Immature natural killer cell (primary cell): ENCODE measurements around the gene GPC6. TPM values are rescaled to one million over a fixed set of nuclear protein-coding genes. Genes with fewer than 3 reads are reported as not detected.
"Not testable (repeated sequence)": the region's sequence is repeated elsewhere in the genome, so short reads cannot be mapped to it uniquely, and the experiment has no call there.

ENCODE experiments used
- DNase-seq, 3 donors: peaks; one replicate each; pipeline ENCODE4 v3.0.0; 2022; ENCODE audit warnings: mixed read lengths in 1 of 3
- H3K27ac Mint-ChIP-seq, 6 donors: one replicate each; pipeline ENCODE4 v1.8.0; 2020; ENCODE audit warnings: mixed read lengths in 6 of 6, mild to moderate bottlenecking in 5 of 6, inconsistent platforms in 4 of 6, moderate library complexity in 3 of 6
- H3K27me3 Mint-ChIP-seq, 3 donors: one replicate each; pipeline ENCODE4 v1.8.0; 2020 to 2021; ENCODE audit warnings: low read depth in 3 of 3, mild to moderate bottlenecking in 3 of 3, mixed read lengths in 3 of 3, moderate library complexity in 3 of 3, inconsistent platforms in 1 of 3
- H3K36me3 Mint-ChIP-seq, 3 donors: one replicate each; pipeline ENCODE4 v1.8.0; 2020; ENCODE audit warnings: mixed read lengths in 3 of 3, inconsistent platforms in 2 of 3, mild to moderate bottlenecking in 2 of 3
- H3K4me1 Mint-ChIP-seq, 2 donors: one replicate each; pipeline ENCODE4 v1.8.0; 2020; ENCODE audit warnings: inconsistent platforms in 2 of 2, mild to moderate bottlenecking in 2 of 2, mixed read lengths in 2 of 2, moderate library complexity in 1 of 2
- H3K4me3 Mint-ChIP-seq, 5 donors: one replicate each; pipeline ENCODE4 v1.8.0; 2020; ENCODE audit warnings: mild to moderate bottlenecking in 5 of 5, mixed read lengths in 5 of 5, inconsistent platforms in 3 of 5, moderate library complexity in 3 of 5
- H3K9me3 Mint-ChIP-seq, 6 donors: one replicate each; pipeline ENCODE4 v1.8.0; 2020; ENCODE audit warnings: mild to moderate bottlenecking in 6 of 6, mixed read lengths in 6 of 6, inconsistent platforms in 4 of 6, moderate library complexity in 3 of 6
- polyA plus RNA-seq, 3 donors: library from polyadenylated mRNA; unstranded; fragments of 300-500 nt; fragmentation: Illumina TruSeq; gene quantifications; one replicate each; pipeline ENCODE4 v1.2.3, GENCODE V29; 2021

The GPC6 gene
- polyA plus RNA-seq, 3 donors from 2014 or later, result not detected

DNA sequence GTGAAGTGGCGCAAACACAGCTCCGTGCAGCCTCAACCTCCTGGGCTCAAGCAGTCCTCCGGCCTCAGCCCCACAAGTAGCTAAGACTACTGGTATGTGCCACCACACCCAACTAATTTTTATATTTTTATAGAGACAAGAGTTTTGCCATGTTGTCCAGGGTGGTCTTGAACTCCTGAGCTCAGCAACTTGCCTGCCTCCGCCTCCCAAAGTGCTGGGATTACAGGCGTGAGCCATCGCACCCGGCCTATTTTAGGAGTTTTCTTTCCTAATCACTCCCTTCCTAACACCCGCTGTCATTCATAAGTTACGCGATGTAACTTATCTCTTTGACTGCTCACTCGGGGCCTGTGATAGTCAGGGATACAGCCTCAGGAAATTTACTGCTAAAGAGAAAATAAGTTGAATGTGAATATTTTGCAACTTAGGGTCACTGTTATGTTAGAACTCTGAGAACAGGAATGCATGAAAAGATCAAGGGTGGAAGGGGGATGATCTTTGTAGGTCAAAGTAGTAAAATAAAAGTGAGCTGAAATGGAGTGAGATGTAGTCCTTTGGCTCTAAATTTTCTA is 1112.6 kb downstream of the GPC6 start:
- no peak for DNase-seq
- Mint-ChIP-seq H3K27ac (no peak overlapping the region), H3K9me3 (peaks cover 0 to 1% (median 0%) of the 10 kb centered on the region in 6 donors), H3K4me1 (no peaks in the 10 kb centered on the region), H3K4me3 (no peak overlapping the region), H3K27me3 (peaks cover 4 to 7% (median 5%) of the 10 kb centered on the region in 3 donors), H3K36me3 (peaks cover 0 to 4% (median 0%) of the 10 kb centered on the region in 3 donors)

DNA sequence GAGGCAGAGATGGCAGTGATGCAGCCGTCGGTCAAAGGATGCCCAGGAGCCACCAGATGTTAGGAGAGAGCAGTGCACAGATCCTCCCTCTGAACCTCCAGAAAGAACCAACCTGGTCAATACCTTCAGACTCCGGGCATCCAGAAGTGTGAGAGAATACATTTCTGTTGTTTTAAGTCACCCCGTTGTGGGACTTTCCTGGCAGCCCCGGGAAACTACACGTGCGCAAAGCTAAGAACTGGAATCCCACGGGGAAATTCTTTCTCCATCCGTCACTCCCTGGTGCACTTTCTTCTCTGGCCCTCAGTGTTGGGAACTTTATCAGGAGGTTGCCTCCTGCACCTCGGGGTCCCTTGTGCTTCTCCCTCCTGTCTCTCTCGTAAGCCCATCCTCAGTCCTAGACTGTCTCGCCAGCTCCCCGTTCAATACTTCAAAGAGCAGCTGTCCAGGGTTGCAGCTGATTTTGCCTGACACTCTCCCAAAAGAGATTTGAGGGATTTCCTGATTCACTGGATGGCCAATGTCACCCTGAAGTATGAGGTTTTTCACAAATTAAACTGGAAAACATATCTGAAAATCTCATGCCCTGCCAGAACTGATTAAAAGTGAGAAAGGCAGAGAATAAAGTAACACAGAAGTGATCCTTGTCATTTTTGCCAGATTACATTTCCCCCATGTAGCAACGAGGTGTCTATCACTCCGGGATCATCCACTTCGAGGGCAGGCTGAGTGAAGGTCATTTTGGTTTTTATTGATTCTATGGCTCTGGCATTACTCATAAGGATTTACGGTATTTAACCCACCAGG is 1116.0 kb downstream of the GPC6 start:
- peak overlapping the region in 1 of 6 donors; percentile 73 for H3K27ac Mint-ChIP-seq
- H3K9me3 Mint-ChIP-seq, result peaks cover 0 to 1% (median 0%) of the 10 kb centered on the region in 6 donors
- H3K4me3 Mint-ChIP-seq, result no peak overlapping the region
- peaks cover 1 to 7% (median 4%) of the 10 kb centered on the region in 3 donors for H3K27me3 Mint-ChIP-seq
- DNase-seq, result no peak
- peaks cover 6 to 7% of the 10 kb centered on the region in 2 donors for H3K4me1 Mint-ChIP-seq
- H3K36me3 Mint-ChIP-seq, result no peaks in the 10 kb centered on the region

DNA sequence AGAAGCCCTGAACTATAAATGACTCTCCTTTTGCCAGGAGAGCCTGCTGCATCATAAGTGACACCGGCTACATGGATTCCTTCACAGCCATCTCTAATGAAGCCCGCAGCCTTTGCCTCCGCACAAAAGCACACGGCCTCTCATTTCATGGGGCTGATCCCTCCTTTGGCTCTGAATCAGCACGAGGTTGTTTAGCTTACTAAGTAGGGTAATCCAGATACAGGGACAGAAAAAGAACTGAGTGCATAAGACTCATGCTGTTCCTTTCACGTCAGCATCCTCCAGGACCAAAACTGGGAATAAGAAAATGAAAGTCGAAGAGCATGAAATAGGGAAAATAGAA is 1116.6 kb downstream of the GPC6 start:
- Mint-ChIP-seq H3K4me3 (no peak overlapping the region), H3K9me3 (peaks cover 0 to 1% (median 0%) of the 10 kb centered on the region in 6 donors), H3K36me3 (no peaks in the 10 kb centered on the region), H3K27ac (peak overlapping the region in 2 of 6 donors; percentile 45 to 73), H3K4me1 (peaks cover 6 to 7% of the 10 kb centered on the region in 2 donors), H3K27me3 (peaks cover 1 to 7% (median 4%) of the 10 kb centered on the region in 3 donors)
- no peak for DNase-seq

DNA sequence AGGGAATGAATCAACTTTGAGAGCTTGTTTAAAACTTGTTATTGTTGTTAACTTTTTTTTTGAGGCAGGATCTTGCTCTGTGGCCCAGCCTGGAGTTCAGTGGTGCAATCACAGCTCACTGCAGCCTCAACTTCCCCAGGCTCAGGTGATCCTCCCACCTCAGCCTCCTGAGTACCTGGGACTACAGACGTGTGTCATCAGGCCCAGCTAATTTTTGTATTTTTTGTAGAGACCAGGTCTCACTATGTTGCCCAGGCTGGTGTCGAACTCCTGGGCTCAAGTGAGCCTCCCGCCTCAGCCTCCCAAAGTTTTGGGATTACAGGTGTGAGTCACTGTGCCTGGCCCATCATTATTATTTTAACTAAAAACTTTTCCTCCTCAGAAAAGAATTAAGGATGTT is 1117.1 kb downstream of the GPC6 start:
- not testable (repeated sequence) for H3K36me3 Mint-ChIP-seq

DNA sequence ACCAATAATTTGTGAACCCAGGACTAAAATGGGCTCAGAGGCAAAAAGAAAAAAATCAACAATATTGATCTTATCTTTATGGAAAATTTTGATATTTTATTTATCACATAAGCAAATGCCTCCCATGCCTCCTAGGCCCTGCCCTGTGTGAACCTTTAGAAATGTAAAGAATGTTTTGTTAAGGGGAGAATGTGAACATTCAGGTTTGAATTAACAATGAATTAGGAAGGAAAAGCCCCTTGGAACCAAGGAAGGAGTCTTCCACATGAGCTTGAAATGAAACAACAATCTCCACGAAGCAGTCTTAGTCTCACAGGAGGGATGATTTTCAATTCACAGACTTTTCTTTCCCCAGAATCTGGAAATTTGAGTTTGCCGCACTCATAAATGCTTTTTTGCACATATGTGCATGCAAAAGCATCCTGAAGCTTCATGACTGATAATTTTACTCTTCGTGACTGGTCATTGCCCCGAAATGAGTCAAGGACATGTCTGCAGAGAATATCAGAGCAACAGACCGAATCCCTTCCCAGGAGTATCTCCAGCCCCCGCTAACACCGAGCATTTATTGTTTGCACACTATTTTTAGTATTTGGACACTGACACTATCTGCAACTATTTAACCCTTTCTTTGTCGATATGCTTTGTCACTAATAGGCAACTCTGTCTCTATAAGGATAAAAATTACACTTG is 1117.7 kb downstream of the GPC6 start:
- no peak for DNase-seq
- H3K27ac Mint-ChIP-seq, result peak overlapping the region in 2 of 6 donors; percentile 10 to 72
- peaks cover 1 to 4% (median 1%) of the 10 kb centered on the region in 3 donors for H3K27me3 Mint-ChIP-seq
- no peak overlapping the region for H3K4me3 Mint-ChIP-seq
- peaks cover 6 to 7% of the 10 kb centered on the region in 2 donors for H3K4me1 Mint-ChIP-seq
- no peaks in the 10 kb centered on the region for H3K36me3 Mint-ChIP-seq
- no peaks in the 10 kb centered on the region for H3K9me3 Mint-ChIP-seq

More for the DNA sequence above, 1117.1 kb downstream of the GPC6 start:
- peak overlapping the region in 1 of 6 donors; percentile 45 for H3K27ac Mint-ChIP-seq
- not testable (repeated sequence) for H3K27me3 Mint-ChIP-seq, DNase-seq, H3K9me3 Mint-ChIP-seq, H3K4me3 Mint-ChIP-seq, H3K4me1 Mint-ChIP-seq

DNA sequence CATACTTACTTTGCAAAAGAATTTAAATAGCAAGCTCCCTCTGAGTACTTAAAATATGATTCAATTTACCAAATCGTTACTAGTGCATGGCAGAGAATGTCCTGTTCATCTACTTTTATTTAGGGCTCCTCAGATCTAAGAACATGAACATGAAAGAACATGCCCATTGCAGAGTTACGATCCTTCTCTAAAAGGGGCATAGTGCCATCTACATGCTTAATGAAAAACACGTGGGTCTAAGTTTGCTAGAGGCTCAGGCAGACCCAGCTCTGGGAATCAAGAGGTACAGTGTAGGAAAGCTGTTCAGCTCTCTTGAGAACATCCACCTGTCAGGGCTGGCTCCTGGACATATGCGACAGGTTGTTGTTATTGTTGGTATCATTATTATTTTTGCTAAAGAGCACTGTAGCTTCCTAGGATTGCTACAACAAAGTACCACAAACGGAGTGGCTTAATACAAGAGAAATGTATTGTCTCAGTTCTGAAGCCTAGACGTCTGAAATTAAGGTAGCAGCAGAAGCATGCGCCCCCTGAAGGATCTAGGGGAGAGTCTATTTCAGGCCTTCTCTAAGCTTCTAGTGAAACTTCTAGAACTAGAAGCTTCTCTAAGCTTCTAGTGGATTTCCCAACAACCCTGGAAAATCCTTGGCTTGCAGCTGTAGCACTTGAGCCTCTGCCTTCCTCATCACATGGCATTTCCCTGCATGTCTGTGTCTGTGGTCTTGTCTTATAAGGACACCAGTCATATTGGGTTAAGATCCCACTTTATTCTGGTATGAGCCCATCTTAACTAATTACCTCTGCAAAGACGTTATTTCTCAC is 1119.0 kb downstream of the GPC6 start:
- Mint-ChIP-seq H3K4me3 (no peak overlapping the region), H3K27me3 (peaks cover 1 to 2% (median 1%) of the 10 kb centered on the region in 3 donors), H3K36me3 (no peaks in the 10 kb centered on the region), H3K4me1 (peaks cover 7 to 9% of the 10 kb centered on the region in 2 donors), H3K27ac (peak overlapping the region in 1 of 6 donors; percentile 28), H3K9me3 (peaks cover 0 to 1% (median 0%) of the 10 kb centered on the region in 6 donors)
- peak in 2 of 3 donors; percentile 18 to 43 for DNase-seq

DNA sequence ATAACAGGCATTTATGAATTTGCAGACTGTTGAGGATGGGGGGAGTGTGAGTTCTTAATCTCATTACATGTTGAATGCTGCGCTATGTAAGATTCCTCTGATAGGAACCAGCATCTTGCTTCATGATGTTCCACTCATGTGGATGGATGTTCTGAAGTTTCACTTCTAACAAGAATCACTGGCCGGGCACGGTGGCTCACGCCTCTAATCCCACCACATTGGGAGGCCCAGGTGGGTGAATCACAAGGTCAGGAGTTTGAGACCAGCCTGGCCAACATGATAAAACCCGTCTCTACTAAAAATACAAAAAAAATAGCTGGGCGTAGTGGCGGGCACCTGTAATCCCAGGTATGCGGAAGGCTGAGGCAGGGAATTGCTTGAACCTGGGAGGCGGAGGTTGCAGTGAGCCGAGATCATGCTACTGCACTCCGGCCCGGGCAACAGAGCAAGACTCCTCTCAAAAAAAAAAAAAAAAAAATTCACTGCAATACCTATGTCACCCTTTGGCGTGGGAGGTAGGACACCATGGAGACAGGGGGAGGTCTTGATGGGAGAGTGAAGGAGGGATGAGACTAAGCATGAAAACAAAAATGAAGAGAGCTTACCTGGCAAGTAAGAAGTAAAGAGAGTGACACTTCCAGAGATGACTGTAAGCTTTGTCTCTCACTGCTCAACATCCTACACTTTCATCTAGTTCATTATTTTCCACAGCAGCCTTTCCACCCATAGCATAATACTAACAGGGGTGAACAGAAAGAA is 1119.8 kb downstream of the GPC6 start:
- peaks cover 1 to 2% (median 1%) of the 10 kb centered on the region in 3 donors for H3K27me3 Mint-ChIP-seq
- H3K4me1 Mint-ChIP-seq, result peaks cover 16 to 18% of the 10 kb centered on the region in 2 donors
- no peaks in the 10 kb centered on the region for H3K36me3 Mint-ChIP-seq
- H3K9me3 Mint-ChIP-seq, result peaks cover 0 to 3% (median 0%) of the 10 kb centered on the region in 6 donors
- H3K27ac Mint-ChIP-seq, result peak overlapping the region in 1 of 6 donors; percentile 58
- DNase-seq, result no peak
- H3K4me3 Mint-ChIP-seq, result no peak overlapping the region

DNA sequence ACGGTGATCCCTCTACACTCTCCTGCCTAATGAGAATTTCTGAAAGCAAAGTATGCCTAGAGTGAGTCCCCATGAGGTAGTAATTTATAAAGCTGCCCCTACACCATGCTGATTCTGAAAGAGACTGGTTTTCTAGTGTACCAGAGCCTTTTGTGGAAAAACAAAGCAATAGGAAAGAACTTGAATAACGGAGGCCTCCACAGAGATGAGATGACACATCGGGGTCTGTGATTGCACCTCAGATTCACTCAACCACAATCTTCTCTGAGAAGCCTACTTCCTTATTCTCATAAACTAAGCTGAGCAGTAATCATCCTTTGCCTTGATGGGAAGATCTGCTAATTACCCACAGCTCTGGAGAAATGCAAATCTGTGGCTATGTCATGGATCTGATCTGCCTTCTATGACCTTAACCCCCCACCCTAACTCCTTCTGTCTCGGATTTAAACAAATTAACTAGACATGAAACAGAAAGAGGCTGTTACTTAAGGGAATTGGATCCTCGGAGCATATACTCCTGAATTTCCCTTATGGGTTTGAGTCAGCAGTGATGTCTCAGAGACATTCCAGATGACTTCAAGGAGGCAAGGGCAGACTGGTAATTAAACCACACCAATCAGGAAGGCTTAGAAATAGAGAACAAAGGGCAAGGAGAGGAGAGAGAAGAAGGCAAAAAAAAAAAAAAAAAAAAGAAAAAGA is 1124.8 kb downstream of the GPC6 start:
- H3K27ac Mint-ChIP-seq, result peak overlapping the region; percentile 44 to 81 (median 78)
- H3K4me1 Mint-ChIP-seq, result peaks cover 23 to 25% of the 10 kb centered on the region in 2 donors
- peak overlapping the region; percentile 10 to 67 (median 62) for H3K4me3 Mint-ChIP-seq

DNA sequence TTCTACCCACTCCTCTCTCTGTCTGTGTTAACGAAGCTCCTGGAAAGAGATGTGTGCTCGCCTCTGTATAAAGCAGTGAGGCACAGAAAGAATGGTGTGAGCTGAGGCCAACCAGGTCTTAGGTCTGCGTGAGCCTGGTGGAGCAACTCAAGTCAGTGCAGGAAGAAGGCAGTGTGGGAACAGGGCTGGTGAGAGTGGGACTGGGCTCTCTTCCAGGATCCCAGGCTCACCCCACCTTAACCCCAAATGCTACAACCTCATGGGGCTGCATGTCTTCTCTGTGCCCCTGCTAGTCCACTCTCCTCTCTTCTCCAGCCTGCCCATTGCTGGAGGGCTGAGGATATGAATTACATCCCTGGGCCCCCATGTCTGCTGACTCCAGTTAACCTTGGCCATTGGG is 1125.5 kb downstream of the GPC6 start:
- Mint-ChIP-seq H3K9me3 (peaks cover 0 to 3% (median 0%) of the 10 kb centered on the region in 6 donors), H3K27ac (peak overlapping the region in 4 of 6 donors; percentile 19 to 57 (median 46)), H3K36me3 (no peaks in the 10 kb centered on the region), H3K4me1 (peaks cover 23 to 25% of the 10 kb centered on the region in 2 donors), H3K27me3 (peaks cover 1 to 2% (median 2%) of the 10 kb centered on the region in 3 donors), H3K4me3 (peak overlapping the region in 2 of 5 donors; percentile 30 to 39)
- DNase-seq, result no peak

More for the DNA sequence above, 1124.8 kb downstream of the GPC6 start:
- Mint-ChIP-seq H3K9me3 (peaks cover 0 to 3% (median 0%) of the 10 kb centered on the region in 6 donors), H3K27me3 (peaks cover 0 to 2% (median under 1%) of the 10 kb centered on the region in 3 donors), H3K36me3 (no peaks in the 10 kb centered on the region)
- peak; percentile 5 to 25 (median 18) for DNase-seq

DNA sequence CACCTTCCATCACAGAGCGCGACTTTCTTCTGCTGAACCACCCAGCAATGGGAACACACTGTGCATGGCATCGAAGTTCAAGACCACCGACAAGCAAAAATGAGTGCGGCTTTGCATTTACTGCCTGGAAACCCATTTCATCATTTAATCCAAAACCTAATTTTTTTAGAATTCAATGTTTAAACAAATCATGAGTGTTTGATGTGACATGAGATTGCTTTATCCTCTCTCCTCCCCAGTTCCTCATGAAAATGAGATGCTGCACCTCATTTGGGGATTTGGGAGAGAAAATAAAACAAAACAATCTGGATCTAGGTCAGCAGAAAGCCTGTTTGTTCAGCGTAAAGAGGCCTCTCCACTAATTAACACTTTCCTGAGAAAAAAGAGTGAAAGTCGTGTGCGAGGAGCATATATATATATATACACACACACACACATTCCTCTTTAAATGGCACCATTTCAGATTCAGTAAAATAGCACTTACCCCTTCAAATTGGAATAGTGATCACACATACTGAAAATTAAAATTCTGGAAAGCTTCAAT is 1126.6 kb downstream of the GPC6 start:
- Mint-ChIP-seq H3K4me3 (no peak overlapping the region), H3K27ac (peak overlapping the region in 1 of 6 donors; percentile 21), H3K36me3 (no peaks in the 10 kb centered on the region), H3K9me3 (peaks cover 0 to 3% (median 0%) of the 10 kb centered on the region in 6 donors), H3K4me1 (peaks cover 23 to 25% of the 10 kb centered on the region in 2 donors), H3K27me3 (peaks cover 2 to 3% (median 2%) of the 10 kb centered on the region in 3 donors)
- no peak for DNase-seq

DNA sequence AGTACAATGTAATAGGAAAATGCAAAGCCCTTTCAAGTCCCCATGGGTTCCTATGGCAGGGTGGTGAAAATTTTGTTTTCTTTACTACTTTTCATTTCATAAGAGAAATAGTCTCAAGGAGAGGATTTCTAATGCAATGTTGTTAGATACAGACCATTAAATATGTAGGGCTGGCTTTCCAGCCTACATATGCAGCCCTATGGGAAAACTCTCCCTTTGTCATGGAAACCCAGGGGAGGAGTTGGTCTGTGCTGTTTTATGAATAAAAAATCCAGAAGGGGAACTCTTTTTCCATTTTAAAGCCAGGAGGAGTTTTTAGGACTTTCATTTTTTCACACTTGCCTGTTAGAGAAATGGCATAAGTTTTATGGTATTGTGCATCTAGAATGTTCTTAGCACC is 1133.3 kb downstream of the GPC6 start:
- Mint-ChIP-seq H3K4me1 (peaks cover 7 to 11% of the 10 kb centered on the region in 2 donors), H3K27ac (peak overlapping the region in 1 of 6 donors; percentile 23), H3K27me3 (peaks cover 0 to 3% (median 2%) of the 10 kb centered on the region in 3 donors), H3K4me3 (no peak overlapping the region), H3K9me3 (no peaks in the 10 kb centered on the region), H3K36me3 (no peaks in the 10 kb centered on the region)
- no peak for DNase-seq
